OCI-LY3 (cell line): ENCODE data around the gene FAM131A.

ENCODE experiments used
- EZH2phosphoT487 ChIP-seq: fragments of 200-600 bp; shearing (Covaris generic); IDR thresholded peaks from 2 replicates; pipeline ENCODE4 v1.6.1; 2018; ENCODE audit warnings: antibody characterized with exemption, mixed run types, low read depth
- TF ChIP-seq, protein P1 (sequence below): fragments of 200-600, 300-600 bp; sonication (generic); IDR thresholded peaks from 2 replicates; pipeline ENCODE4 v1.5.1; 2014; ENCODE audit warnings: antibody characterized with exemption, low read length, low read depth

DNA sequence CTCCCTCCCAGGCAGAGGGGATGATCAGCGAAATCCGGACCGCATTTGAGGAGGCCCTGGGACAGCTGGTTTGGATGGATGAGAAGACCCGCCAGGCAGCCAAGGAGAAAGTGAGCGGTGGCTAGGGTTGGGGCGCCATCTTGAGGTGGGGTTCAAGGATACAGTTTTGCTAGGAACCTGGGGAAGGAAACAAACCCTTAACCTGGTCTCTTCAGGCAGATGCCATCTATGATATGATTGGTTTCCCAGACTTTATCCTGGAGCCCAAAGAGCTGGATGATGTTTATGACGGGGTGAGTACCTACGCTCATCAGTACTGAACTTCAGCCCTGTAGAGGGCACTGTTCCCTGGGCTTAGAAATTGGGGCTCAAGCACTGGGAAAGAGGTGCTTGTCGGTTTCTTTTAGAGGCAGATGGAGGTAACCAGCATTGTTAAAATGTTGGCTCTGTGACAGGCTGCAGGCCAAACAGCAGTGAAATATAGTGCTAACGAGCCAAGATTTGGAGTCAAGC, 47.9 kb upstream of the FAM131A start:
- TF ChIP-seq, protein P1, sequence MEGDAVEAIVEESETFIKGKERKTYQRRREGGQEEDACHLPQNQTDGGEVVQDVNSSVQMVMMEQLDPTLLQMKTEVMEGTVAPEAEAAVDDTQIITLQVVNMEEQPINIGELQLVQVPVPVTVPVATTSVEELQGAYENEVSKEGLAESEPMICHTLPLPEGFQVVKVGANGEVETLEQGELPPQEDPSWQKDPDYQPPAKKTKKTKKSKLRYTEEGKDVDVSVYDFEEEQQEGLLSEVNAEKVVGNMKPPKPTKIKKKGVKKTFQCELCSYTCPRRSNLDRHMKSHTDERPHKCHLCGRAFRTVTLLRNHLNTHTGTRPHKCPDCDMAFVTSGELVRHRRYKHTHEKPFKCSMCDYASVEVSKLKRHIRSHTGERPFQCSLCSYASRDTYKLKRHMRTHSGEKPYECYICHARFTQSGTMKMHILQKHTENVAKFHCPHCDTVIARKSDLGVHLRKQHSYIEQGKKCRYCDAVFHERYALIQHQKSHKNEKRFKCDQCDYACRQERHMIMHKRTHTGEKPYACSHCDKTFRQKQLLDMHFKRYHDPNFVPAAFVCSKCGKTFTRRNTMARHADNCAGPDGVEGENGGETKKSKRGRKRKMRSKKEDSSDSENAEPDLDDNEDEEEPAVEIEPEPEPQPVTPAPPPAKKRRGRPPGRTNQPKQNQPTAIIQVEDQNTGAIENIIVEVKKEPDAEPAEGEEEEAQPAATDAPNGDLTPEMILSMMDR: peak; percentile 97
- TF ChIP-seq EZH2phosphoT487: no peak
